GM19351 (cell line): Measurements from ENCODE around the gene PRKG2.

Experiments used
- ATAC-seq: cut with Tn5 transposase; IDR thresholded peaks from one replicate; pipeline ENCODE4 v1.9.1; 2021; ENCODE audit warnings: mild to moderate bottlenecking, moderate library complexity; ENCODE audit not compliant: unreplicated experiment

The PRKG2 gene

DNA sequence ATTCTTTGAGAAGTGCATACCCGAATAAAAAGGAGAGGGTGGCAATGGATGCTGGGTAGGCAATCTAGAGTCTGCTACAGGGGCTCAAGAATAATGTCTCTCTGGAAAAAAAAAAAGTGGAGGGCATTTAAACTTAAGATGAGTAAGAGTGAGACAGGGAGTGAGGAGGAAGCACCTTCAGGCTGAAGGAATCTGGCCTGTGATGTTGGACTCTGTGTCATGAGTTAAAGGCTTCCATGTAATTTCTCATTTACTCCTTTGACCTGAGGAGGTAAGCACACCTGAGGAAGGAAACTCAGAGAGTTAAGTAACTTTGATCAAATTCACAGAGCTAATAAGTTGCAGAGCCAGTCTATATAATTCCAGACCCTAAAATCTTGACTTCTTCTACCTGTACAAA lies 3.2 kb upstream of the PRKG2 start:
- no peak for ATAC-seq

GRCh38 chr4:81217779-81218178 lies 2.8 kb upstream of the PRKG2 start:
- no peak for ATAC-seq

DNA sequence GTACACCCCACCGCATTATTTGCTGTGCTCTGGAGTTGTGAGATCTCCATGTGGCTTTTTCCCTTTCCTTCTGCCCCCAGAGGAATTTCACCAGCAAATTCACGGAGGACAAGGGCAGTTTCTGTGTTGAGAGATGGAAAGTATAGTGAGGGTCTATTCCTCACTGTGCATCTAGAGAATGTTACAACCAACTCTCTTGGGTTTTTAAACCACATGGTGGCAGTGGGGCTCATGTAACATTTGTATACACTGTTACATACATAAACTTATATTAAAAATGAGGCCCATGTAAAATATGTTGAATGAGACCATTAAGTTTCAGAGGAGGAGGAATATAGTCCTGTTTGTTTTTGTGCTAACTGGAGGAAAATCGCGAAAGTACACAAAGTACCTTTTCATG lies 909 bp upstream of the PRKG2 start:
- no peak for ATAC-seq

DNA sequence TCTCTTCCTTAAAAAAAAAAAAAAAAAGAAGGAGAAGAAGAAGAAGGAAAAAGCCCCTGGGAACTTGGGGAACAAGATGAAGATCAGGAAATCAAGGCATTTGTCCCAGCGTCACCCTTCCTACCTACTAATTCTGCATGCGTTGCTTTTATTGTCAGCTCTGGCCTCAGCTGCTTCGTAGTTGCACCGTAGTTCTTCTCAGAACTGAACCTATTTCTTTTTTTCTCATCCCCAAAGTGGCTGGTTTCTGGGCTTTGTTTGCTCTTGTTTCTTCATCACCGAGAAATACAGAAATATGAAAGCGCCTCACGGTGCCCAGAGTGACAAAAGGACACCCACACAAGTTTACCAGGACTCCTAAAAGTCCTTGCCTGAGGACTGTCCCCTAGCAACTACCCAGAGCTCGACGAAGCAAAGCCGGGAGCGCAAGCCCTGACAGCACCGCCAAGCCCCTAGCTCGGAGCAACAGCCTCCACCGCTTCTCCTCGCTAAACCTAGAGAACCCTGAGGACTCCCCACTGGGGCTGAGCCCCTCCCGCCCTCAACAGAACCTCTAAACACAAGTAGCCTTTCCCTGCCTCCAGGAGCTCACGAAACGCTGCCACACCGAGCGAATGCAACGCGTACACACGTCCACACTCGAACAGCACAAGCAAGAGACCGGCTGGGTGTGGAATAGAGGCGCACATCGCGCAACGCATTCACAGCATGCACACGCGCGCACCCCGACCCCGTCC lies 710 bp downstream of the PRKG2 start:
- no peak for ATAC-seq

DNA sequence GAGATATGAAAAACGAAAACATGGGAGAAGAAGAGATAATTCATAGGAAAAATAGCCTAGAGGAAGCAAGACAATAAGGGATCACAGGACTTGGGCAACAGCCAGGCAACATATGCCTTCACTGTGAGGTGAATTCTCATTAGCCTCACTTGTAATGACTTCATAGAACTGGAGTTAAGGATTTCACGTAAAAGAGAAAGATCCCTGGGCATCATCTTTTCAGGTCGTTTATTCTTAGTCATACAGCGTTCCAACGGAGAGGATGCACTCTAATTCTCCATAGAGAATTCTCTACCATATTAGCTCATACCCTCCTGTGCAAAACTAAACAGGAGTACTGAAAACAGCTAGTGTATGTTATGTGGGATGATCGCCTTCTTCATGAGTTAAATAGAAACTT lies 1.4 kb downstream of the PRKG2 start:
- no peak for ATAC-seq

GRCh38 chr4:81211956-81212355 lies 3.1 kb downstream of the PRKG2 start:
- ATAC-seq: no peak

DNA sequence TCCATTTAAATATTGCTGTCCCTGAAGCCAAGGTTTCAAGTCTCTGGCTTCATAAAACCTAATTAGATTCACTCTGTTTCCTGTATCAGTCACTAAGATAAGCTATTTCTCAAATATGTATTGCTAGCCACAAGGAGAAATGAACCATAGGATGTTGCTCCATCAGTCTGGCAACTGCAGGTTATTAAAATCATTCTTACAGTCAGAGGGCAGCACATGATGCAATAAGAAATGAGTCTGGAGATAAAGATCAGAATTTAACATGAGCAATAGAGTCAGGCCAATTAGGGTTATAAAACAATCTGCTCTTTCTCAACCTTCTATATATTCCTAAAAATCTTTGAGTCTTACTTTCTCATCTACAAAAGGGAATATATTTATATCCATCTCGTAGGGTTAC lies 7.2 kb downstream of the PRKG2 start:
- ATAC-seq: no peak

- no peak for ATAC-seq
Observed at GRCh38 chr4:81205302-81205701, 9.7 kb downstream of the PRKG2 start.

GRCh38 chr4:81204571-81204970 lies 10.5 kb downstream of the PRKG2 start:
- no peak for ATAC-seq

DNA sequence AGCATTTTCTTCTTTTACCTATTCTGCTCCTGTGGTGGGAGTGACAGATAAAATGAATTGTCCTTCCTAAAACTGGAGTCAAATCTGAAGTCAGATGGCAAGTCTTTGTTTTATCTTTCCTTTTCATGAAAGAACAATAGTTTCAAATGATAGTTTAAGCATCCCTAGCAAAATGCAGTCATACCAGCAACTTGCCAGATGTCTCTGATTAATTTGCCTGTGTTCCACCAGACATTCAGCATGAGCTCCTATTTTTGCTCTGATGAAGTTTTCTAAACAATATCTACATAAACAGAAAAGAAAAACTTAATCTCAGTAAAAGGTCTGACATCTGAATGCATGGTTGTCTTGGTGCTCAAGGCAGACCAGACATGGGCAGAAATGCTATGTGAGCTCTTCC lies 15.2 kb downstream of the PRKG2 start:
- no peak for ATAC-seq

GRCh38 chr4:81198609-81199008 lies 16.4 kb downstream of the PRKG2 start:
- no peak for ATAC-seq

GRCh38 chr4:81197864-81198524 lies 17.0 kb downstream of the PRKG2 start:
- ATAC-seq: no peak

GRCh38 chr4:81196126-81196650 lies 18.8 kb downstream of the PRKG2 start:
- no peak for ATAC-seq

GRCh38 chr4:81195475-81195874 lies 19.5 kb downstream of the PRKG2 start:
- ATAC-seq: no peak

DNA sequence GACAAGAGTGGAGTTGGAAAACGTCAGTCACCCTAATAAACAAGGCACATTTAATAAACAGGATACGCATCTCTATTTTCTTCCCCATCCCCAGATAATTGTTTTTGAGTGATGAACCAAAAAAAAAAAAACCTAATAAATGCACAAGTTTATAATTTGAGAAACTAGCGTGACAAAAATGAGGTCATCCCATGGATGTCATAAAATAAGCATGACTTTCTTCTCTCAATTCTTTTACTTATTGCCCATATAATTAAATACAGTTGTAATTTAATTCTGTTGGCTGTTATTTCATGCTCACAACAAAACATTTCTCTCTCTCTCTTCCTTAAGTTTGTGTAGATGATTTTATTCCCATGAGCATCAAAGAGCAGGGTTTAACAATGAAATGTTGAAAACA lies 20.7 kb downstream of the PRKG2 start:
- no peak for ATAC-seq

DNA sequence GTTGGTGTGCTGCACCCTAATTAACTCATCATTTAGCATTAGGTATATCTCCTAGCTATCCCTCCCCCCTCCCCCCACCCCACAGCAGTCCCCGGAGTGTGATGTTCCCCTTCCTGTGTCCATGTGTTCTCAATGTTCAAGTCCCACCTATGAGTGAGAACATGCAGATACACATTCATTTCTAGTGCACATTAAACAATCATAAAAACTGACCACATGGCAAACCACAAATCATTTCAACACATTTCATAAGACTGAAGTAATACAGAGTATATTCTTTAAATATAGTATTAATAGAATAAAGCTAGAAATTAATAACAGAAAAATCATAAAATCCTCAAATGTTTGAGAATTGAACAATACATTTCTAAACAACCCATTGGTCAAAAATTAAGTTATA lies 34.1 kb downstream of the PRKG2 start:
- ATAC-seq: no peak

DNA sequence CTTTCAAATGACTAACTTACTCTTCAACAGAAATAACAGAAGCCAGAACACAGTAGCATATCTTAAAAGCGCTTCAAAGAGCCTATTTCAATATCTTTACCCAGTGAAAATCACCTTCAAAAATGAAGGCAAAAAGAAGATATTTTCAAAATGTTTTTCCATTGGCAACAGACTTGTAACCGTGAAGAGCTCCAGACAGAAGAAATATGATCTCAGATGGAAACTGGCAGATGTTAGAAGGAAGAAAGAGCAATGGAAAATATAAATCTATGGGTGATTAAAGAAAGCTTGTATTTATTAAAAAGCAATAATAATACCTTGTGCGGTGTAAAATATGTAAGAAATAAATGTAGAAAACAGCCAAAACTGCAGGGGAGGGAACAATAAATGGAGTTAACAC lies 35.7 kb downstream of the PRKG2 start:
- ATAC-seq: no peak

- ATAC-seq: no peak
Observed at GRCh38 chr4:81173213-81173612, 41.8 kb downstream of the PRKG2 start.

GRCh38 chr4:81166458-81167160 lies 48.4 kb downstream of the PRKG2 start:
- ATAC-seq: no peak

GRCh38 chr4:81165861-81166430 lies 49.1 kb downstream of the PRKG2 start:
- ATAC-seq: no peak

- no peak for ATAC-seq
Observed at GRCh38 chr4:81164623-81165416, 50.2 kb downstream of the PRKG2 start.
